Skin epidermis (tissue), 12 donors: Measurements from ENCODE around the gene ASPSCR1.

Experiments
- H3K27ac ChIP-seq, 21 experiments: fragments of 200-600 bp; sonication (generic) in 11 of 21; one replicate each; pipeline ENCODE4 v1.5.0; 2020; ENCODE audit warnings: mild to moderate bottlenecking in 3 of 21, inconsistent platforms in 2 of 21, moderate library complexity in 2 of 21
- H3K4me3 ChIP-seq, 7 experiments: fragments of 200-600 bp; sonication (generic) in 2 of 7; one replicate each; pipeline ENCODE4 v1.5.0; 2020; ENCODE audit warnings: inconsistent platforms in 2 of 7, mild to moderate bottlenecking in 2 of 7, moderate library complexity in 1 of 7

The ASPSCR1 gene

GRCh38 chr17:82007228-82007494 lies 29.7 kb downstream of the ASPSCR1 start:
- no peak overlapping the region for H3K27ac ChIP-seq
- no peak overlapping the region for H3K4me3 ChIP-seq

- no peak overlapping the region for H3K4me3 ChIP-seq
- no peak overlapping the region for H3K27ac ChIP-seq
Measured at GRCh38 chr17:82007495-82008257, 30.2 kb downstream of the ASPSCR1 start.

DNA sequence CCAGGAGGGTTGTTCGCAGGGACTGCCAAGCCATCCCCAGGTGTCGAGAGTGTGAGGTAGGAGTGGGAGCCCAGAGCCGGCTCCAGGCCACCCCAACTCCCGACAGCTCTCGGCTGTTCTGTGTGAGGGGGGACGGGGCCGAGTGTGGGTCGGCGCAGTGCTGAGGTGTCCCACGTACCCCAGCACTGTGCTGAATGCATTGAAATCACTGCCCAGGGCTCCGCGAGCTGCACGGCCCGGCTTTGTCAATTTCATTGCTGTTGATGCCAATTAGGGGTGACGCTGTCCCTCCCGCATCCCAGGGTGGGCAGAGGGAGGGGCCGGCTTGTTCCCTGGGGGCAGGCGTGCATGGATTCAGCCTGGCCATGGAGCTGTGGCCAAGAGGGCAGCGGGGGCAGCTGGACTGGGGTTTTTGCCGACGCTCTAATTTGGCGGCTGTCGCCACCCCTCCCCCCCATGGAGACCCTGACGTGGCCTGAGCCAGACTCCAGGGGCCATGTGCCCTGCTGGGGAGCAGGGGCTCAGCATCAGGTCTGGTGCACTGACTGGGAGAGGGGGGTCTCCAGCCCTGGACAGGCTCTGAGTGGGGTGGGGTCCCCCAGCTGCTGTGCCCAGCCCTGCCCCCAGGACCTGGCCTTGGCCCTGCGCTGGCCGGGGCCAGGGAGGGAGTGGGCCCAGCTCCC lies 31.0 kb downstream of the ASPSCR1 start:
- H3K27ac ChIP-seq = no peak overlapping the region
- H3K4me3 ChIP-seq = no peak overlapping the region

DNA sequence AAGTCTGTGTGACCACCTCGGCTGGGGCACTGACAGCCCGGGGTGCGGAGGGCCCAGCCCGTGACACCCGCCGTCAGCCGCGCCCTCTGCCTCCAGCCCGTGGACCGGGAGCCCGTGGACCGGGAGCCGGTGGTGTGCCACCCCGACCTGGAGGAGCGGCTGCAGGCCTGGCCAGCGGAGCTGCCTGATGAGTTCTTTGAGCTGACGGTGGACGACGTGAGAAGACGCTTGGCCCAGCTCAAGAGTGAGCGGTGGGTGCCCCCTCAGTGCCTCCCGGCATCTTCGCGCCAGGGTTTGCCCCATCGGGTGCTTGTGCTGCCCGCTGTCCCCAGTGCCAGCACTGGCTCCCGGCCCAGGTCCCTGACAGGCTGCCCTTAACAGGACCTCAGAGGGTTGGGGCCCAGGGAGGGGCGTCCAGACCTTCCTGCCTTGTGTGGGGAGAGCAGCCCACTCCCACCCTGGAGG lies 31.5 kb downstream of the ASPSCR1 start:
- Histone ChIP-seq H3K4me3 (no peak overlapping the region), H3K27ac (no peak overlapping the region)

DNA sequence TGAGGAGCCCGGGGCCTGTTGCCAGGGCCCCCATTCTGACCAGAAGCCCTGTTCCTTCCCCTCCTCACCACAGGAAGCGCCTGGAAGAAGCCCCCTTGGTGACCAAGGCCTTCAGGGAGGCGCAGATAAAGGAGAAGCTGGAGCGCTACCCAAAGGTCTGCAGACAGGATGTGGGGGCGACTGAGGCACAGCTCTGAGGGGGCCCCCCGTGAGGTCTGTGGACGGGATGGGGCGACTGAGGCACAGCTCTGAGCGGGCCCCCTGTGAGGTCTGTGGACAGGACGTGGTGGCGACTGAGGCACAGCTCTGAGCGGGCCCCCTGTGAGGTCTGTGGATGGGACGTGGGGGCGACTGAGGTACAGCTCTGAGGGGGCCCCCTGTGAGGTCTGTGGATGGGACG lies 32.0 kb downstream of the ASPSCR1 start:
- H3K4me3 ChIP-seq = no peak overlapping the region
- H3K27ac ChIP-seq = no peak overlapping the region

- no peak overlapping the region for H3K27ac ChIP-seq
- H3K4me3 ChIP-seq = no peak overlapping the region
Measured at GRCh38 chr17:82010575-82011525, 33.4 kb downstream of the ASPSCR1 start.

GRCh38 chr17:82011617-82012187 lies 34.3 kb downstream of the ASPSCR1 start:
- peak overlapping the region in 2 of 21 experiments; percentile 54 to 65 for H3K27ac ChIP-seq

GRCh38 chr17:82012261-82012639 lies 34.8 kb downstream of the ASPSCR1 start:
- peak overlapping the region in 9 of 21 experiments; percentile 14 to 77 (median 45) for H3K27ac ChIP-seq

More at GRCh38 chr17:82011617-82012187, 34.3 kb downstream of the ASPSCR1 start:
- H3K4me3 ChIP-seq = no peak overlapping the region

GRCh38 chr17:82012640-82013295 lies 35.3 kb downstream of the ASPSCR1 start:
- no peak overlapping the region for H3K4me3 ChIP-seq
- peak overlapping the region in 10 of 21 experiments; percentile 14 to 77 (median 44) for H3K27ac ChIP-seq

More at GRCh38 chr17:82012261-82012639, 34.8 kb downstream of the ASPSCR1 start:
- no peak overlapping the region for H3K4me3 ChIP-seq

- peak overlapping the region in 9 of 21 experiments; percentile 11 to 77 (median 39) for H3K27ac ChIP-seq
- no peak overlapping the region for H3K4me3 ChIP-seq
Measured at GRCh38 chr17:82013341-82013740, 35.9 kb downstream of the ASPSCR1 start.

DNA sequence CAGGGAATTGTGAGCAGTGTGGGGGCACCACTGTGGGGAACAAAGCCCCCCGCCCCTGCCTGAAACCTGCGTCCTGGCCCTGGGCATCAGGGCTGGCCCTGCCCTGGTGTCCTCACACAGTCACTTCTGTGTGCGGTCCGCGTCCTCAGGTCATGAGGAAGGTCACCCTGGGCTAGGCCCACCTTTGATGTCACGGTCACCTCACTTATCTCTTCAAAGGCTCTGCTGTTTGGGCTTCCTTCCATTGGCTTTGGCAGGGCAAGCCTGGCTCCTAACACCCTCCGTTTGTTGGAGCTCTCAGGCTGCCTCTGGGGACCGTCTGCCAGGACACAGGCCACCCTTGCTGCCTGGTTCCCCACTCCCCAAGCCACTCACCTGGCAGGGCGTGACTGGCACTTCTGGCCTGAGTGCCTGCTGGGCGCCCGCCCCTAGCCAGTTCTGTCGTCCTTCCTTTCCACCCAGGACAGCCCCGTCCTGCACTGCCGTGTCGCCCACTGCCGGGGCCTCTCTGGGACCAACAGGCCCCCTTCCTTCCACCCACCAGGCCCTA lies 36.4 kb downstream of the ASPSCR1 start:
- Histone ChIP-seq H3K4me3 (no peak overlapping the region), H3K27ac (peak overlapping the region in 6 of 21 experiments; percentile 11 to 69 (median 30))

DNA sequence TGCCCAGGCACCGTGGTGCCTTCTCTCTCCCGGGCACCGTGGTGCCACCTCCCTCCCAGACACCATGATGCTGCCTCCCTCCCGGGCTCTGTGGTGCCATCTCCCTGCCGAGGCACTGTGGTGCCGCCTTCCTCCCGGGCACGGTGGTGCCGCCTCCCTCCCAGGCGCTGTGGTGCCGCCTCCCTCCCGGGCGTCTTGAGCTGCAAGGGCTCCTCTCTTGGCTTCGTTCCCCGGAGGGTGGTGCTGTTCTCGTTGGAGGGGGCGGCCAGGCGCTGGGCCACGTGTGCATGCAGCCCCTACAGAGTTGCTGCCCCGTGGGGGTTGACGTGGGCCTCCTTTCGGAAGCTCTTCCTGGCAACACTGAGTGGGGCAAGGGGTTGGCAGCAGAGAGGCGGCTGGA lies 37.0 kb downstream of the ASPSCR1 start:
- Histone ChIP-seq H3K4me3 (no peak overlapping the region), H3K27ac (peak overlapping the region in 2 of 21 experiments; percentile 48 to 65)

DNA sequence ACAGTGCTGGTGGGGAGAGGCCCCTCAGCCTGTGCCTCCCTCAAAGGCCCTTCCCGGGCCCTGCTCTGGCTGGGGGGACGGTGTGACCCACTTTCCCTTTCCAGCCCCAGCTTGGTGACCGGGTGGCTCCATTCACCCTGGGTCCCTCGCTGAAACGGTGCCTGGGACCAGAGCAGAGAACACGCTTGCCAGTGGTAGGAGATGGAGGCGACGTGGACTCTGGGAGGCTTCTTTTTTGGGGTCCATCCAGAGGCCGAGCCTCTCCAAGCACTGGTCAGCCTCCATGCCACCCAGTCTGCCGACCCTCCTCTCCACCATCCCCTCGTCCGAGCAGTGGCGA lies 37.5 kb downstream of the ASPSCR1 start:
- Histone ChIP-seq H3K4me3 (no peak overlapping the region), H3K27ac (peak overlapping the region in 2 of 21 experiments; percentile 48 to 65)

DNA sequence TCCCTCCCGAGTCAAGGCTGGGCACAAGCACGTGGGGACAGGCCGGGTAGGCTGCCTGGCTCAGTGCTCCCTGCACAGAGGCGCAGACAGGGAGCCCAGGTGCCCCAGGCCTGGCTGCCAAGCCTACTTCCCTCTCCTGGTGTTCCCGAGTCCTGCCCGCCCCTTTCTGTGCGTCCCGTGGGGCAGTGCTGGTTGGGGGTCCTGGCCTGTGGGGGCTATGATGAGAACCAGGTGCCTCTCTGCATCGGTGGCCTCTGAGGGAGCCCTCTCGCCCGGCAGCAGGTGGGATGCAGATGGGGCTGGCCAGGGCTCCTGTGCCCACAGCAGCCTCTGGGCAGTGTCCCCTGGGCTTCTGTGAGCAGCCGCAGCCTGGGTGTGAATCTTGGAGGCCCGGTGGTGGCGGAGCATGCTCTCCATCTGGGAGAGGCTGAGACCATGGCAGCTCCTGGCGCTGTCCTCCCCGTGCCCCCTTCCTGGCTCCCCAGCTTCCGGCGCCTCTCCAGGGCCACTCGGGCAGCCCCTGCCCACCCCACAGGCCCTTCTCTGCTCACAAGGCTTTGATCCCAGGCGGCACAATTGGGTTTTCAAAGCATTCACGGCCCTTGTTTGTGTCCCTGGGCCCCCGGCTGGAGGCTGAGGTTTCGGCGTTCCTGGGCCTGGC lies 38.0 kb downstream of the ASPSCR1 start:
- H3K27ac ChIP-seq = no peak overlapping the region
- no peak overlapping the region for H3K4me3 ChIP-seq

- H3K27ac ChIP-seq = no peak overlapping the region
- H3K4me3 ChIP-seq = no peak overlapping the region
Measured at GRCh38 chr17:82016061-82016874, 38.8 kb downstream of the ASPSCR1 start.

DNA sequence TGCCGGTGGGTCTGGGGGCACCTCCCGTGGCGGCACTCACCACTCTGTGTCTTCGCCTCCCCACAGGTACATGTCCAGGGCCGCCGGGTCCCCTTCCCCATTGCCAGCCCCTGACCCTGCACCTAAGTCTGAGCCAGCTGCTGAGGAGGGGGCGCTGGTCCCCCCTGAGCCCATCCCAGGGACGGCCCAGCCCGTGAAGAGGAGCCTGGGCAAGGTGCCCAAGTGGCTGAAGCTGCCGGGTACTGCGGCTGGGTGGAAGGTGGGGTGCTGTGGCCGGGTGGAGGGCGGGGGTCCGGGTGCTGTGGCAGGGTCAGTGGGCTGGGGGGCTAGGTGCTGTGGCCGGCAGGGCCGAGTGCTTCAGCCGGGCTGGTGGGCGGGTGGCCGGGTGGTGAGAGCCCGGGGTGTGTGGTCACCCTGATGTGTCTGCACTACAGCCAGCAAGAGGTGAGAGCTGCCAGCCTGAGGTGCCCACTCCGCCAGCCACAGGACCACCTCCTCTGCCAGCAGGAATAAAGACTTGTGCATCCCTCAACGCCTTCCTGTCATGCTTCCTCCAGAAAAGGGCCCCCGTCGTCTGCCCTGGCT lies 39.5 kb downstream of the ASPSCR1 start:
- H3K27ac ChIP-seq = no peak overlapping the region
- no peak overlapping the region for H3K4me3 ChIP-seq

DNA sequence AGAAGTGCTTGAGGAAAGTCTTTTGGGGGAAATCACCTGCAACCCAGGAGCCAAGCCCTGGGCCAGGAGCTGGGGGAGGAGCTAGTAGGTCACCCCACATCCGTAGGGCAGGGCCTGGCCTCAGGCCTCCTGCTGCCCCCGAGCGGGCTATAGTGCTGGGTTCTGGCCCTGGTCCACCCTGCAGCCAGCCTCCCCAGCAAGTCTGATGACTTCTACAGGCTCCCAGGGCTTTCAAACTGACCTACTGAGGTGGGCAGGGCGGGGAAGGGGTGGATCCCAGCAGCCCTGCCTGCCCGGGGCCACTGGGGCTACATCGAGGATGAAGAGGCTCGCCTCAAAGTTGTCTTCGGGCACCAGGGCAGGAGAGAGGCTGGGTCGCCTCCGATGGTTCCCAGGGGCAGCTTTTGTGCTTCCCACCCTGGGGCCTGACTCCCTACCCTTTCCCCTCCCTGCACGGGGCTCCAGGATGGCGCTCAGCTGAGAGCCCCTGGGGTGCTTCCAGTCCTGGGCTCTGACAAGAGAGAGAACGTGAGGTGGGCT lies 40.3 kb downstream of the ASPSCR1 start:
- Histone ChIP-seq H3K27ac (no peak overlapping the region), H3K4me3 (no peak overlapping the region)
